GM18909 (cell line): ENCODE results near the gene SLC6A12.

Experiments
- ATAC-seq: cut with Tn5 transposase; IDR thresholded peaks from one replicate; pipeline ENCODE4 v1.9.1; 2021; ENCODE audit warnings: mild to moderate bottlenecking; ENCODE audit not compliant: unreplicated experiment, poor library complexity

Gene SLC6A12

DNA sequence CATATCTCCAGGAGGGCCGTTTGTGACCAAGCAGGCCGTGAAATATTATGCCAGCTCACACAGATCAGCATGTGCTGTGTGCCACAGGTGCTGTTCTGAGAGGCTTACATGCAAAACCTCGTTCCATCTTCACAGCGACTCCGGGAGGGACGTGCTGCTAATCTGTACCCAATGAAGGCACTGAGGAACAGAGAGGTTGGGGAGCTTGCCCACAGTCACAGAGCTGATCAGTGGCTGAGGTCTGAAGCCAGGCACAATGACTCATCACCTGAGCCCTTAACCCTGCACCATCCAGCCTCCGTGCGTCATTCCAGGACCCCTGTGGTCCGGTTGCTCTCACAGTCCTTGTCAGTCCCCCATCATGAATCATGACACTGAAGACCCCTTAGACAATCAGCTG is 66.7 kb downstream of the SLC6A12 start:
- no peak for ATAC-seq

DNA sequence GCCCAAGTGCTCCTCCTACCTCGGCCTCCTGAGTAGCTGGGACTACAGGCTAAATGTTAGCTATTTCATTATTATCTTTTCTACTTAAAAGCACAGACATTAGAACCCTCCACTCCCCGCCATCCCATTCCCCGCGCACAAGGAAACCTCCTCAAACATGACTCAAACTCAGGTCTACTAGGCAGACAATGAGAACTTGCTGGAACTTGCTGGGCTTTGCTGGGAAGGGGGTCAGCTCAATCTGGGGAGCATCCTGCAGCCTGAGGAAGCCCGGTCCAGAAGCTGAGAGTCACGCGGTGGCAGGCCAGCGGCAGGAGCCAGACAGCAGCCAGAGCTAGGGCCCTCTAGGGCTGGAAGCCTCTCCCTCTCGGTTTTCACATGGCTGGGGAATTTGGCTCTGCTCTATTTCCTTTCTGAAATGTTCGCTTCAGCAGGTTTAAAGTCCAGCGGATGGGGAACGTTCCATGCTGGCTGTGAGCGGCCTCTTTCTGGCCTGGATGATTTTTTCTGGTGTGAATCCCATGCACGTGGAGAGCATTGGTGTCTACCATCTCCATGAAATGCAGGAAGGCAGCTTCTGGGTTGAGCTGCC is 68.5 kb downstream of the SLC6A12 start:
- ATAC-seq: no peak

DNA sequence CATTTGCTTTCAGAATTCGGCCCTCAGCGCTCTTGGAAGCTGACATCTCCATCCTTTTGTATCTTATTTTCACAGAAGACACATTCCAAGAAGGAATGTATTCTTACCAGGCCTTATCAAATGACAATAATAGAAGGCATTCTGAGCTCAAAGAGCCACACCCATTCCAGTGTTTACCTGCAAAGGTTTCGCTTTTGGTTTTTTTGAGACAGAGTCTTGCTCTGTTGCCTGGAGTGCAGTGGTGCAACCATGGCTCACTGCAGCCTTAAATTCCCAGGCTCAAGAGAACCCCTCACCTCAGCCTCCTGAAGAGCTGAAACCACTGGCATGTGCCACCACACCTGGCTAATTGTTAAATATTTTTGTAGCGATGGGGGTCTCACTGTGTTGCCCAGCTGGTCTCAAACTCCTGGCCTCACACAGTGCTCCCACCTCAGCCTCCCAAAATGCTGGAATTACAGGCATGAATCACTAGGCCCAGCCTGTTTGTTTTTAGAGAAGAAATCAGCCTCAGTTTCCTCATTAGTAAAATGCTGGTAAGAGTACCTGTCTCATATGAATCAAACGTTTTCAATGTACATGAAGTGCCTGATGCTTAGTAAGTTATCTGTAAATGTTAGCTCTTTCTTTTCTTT is 69.2 kb downstream of the SLC6A12 start:
- no peak for ATAC-seq

DNA sequence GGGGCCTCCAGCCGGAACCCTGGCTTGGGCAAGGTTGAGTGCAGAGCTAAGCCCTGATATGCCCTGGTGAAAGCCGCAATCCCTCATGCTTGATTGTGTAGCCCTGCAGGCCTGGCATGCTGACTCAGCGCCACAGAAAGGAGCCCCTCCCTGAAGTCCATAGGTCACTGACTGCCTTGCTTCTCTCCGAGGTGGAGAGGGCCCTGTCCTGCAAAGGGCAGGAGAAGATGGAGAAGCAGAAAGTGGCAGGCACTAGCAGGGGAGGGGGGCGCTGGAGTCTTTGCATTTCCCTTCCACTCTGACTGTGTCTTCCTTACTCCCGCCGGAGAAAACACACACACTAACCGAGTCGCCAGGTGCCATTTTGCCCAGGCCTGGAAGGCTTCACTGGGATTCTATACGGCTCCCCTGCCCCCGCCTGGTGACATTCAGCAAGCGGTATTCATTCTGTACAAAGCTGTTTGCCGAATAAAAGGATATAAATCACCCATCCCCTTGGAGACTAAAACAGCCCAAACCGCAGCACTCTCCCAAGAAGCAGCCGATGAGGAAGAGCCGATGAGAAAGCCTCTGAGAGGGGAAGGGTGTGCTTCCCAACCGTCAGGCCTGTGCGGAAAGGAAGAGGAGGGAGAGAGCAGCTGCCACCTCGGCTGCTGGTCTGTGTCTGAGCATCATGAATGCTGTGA is 69.8 kb downstream of the SLC6A12 start:
- no peak for ATAC-seq

DNA sequence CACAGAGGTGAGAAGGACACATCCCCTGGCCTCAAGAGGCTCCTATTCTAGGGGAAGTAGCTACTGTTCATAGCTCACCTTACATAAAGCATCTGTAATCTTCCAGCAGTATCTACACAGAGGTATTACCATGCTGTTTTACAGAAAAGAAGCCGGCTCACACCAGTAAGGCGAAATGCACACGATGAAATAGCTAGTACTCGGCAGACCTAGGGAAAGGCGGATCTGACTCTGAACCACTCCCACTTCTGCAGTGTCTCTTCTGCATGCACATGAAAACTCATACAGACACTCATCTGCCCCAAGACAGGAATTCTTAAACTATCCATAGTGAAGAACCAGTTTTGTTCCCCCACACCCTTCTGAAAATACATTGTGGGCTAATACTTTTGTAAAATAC is 73.8 kb downstream of the SLC6A12 start:
- ATAC-seq: no peak
